IPS-NIHi7 (cell line): ENCODE data around the gene CALD1.

Experiments
- DNase-seq: peaks from one replicate; pipeline ENCODE4 v3.0.0; 2012; ENCODE audit warnings: mixed read lengths; ENCODE audit errors: extremely low spot score

Gene CALD1

GRCh38 chr7:134787720-134788119, 8.3 kb downstream of the CALD1 start:
- DNase-seq: no peak

GRCh38 chr7:134788191-134788590, 8.8 kb downstream of the CALD1 start:
- no peak for DNase-seq

- DNase-seq: no peak
These were observed 10.7 kb downstream of the CALD1 start for GRCh38 chr7:134789967-134790685.

- DNase-seq: no peak
These were observed 13.5 kb downstream of the CALD1 start for GRCh38 chr7:134792968-134793367.

GRCh38 chr7:134795231-134795630, 15.8 kb downstream of the CALD1 start:
- no peak for DNase-seq

- no peak for DNase-seq
These were observed 18.7 kb downstream of the CALD1 start for GRCh38 chr7:134798155-134798554.

GRCh38 chr7:134799377-134799776, 19.9 kb downstream of the CALD1 start:
- no peak for DNase-seq

- DNase-seq: no peak
These were observed 23.3 kb downstream of the CALD1 start for GRCh38 chr7:134802762-134803161.

- DNase-seq: no peak
These were observed 24.9 kb downstream of the CALD1 start for GRCh38 chr7:134804351-134804750.

GRCh38 chr7:134804854-134805253, 25.4 kb downstream of the CALD1 start:
- DNase-seq: no peak

- no peak for DNase-seq
These were observed 26.8 kb downstream of the CALD1 start for GRCh38 chr7:134806197-134806596.

GRCh38 chr7:134809616-134810015, 30.2 kb downstream of the CALD1 start:
- no peak for DNase-seq

GRCh38 chr7:134811765-134812164, 32.3 kb downstream of the CALD1 start:
- no peak for DNase-seq

GRCh38 chr7:134813663-134814396, 34.4 kb downstream of the CALD1 start:
- no peak for DNase-seq

- no peak for DNase-seq
These were observed 35.4 kb downstream of the CALD1 start for GRCh38 chr7:134814730-134815364.

GRCh38 chr7:134818613-134819345, 39.3 kb downstream of the CALD1 start:
- DNase-seq: no peak

- DNase-seq: no peak
These were observed 40.0 kb downstream of the CALD1 start for GRCh38 chr7:134819401-134819800.

GRCh38 chr7:134820295-134820694, 40.9 kb downstream of the CALD1 start:
- no peak for DNase-seq

GRCh38 chr7:134820778-134821177, 41.3 kb downstream of the CALD1 start:
- DNase-seq: no peak

GRCh38 chr7:134823400-134823799, 44.0 kb downstream of the CALD1 start:
- no peak for DNase-seq

GRCh38 chr7:134825666-134826065, 46.2 kb downstream of the CALD1 start:
- DNase-seq: no peak

- DNase-seq: no peak
These were observed 46.7 kb downstream of the CALD1 start for GRCh38 chr7:134826105-134826504.
